Fibroblast of mammary gland (primary cell): Measurements from ENCODE around the gene CYSRT1.

Experiments used
- DNase-seq: peaks from one replicate; pipeline ENCODE4 v3.0.0-alpha.2; 2010; ENCODE audit warnings: low read depth
- H3K4me3 ChIP-seq: 2 replicates; pipeline ENCODE4 v1.5.1; 2011; ENCODE audit warnings: low read depth, mild to moderate bottlenecking, low read length, moderate library complexity; ENCODE audit not compliant: control insufficient read depth
- TF ChIP-seq, protein P1 (sequence below): conservative IDR thresholded peaks from 2 replicates; pipeline ENCODE4 v1.5.1; 2011; ENCODE audit warnings: low read depth, low read length, inconsistent platforms; ENCODE audit not compliant: control insufficient read depth, insufficient read depth

The CYSRT1 gene

DNA sequence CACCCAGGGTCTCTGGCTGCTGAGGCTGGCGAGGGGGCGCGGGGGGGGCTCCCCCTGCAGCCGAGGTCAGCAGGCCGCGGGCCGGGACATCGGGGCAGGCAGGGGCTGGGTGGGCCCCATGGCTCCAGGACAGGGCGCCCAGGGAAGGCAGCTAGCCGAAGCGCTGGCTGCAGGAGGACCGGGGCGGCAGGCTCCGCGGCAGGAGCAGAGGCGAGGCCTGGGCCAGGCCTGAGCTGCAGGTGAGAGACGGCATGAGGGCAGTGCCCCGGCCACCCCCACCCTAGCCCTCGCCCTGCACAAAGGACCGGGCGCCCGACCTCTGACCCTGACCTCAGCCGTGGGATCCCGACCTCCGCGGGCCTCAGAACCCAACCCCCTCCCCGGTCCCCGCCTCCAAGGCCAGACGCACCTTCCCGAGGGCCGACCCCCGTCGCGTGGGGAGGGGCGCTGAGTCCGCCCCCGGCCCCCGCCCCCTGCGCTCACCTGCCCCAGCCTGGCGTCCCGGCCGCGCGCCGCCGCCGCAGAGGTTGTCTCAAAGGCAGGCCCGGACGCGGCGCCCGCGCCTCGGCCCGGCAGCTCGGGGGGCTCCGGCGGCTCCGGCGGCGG lies 3.4 kb upstream of the CYSRT1 start:
- H3K4me3 ChIP-seq, result no peak overlapping the region
- no peak for DNase-seq
- TF ChIP-seq, protein P1, sequence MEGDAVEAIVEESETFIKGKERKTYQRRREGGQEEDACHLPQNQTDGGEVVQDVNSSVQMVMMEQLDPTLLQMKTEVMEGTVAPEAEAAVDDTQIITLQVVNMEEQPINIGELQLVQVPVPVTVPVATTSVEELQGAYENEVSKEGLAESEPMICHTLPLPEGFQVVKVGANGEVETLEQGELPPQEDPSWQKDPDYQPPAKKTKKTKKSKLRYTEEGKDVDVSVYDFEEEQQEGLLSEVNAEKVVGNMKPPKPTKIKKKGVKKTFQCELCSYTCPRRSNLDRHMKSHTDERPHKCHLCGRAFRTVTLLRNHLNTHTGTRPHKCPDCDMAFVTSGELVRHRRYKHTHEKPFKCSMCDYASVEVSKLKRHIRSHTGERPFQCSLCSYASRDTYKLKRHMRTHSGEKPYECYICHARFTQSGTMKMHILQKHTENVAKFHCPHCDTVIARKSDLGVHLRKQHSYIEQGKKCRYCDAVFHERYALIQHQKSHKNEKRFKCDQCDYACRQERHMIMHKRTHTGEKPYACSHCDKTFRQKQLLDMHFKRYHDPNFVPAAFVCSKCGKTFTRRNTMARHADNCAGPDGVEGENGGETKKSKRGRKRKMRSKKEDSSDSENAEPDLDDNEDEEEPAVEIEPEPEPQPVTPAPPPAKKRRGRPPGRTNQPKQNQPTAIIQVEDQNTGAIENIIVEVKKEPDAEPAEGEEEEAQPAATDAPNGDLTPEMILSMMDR, result no peak

- DNase-seq, result no peak
- TF ChIP-seq, protein P1, result no peak
- peak within 1 kb of the TSS; percentile 40 for H3K4me3 ChIP-seq
Observed at GRCh38 chr9:137222190-137223077, 2.5 kb upstream of the CYSRT1 start, which contains the start of gene RNF208. Gene RNF208, minus strand, starts transcription at chr9:137222240. Its CDS starts 1,028 bp downstream, at chr9:137221212.

DNA sequence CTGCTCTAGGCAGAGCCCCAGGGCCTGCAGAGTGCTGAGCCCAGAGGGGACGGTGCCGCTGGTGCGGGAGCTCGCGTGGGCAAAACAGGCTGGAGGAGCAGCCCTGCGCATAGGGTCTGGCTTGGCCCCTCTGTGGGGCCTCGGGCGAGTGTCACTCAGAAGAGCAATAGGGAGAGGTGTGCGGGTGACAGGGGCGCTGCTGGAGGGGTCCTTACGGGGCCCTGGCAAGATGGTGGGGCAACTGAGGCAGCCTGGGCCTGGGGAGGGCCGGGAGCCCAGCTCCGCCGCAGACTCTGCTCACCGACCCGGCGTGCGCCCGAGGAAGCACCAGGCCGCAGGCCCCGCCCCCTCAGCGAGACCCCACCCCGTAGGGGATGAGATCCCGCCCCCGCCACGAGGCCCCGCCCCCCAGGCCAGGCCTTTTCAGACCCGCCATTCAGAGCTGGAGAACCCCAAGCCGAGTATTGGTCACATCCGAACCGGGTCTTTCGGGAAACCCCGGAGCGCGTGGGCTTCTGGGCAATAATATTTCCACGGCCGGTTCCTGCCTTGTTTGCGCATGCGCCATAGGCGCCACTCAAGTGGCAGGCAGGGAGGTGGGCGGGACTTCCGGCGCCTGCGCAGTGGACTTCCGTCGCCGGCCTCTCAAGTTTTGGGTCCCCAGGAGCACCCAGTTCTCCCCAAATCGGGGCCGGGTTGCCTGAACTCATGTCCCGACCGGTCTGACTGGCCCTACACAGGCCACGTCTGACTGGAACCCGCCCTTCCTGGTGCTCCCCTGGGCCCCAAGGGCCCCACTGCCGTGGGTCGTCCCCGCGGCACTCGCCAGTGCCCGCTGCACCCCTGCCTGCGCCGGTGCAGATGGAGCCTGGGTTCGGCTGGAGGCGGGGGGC lies 1.6 kb upstream of the CYSRT1 start:
- H3K4me3 ChIP-seq, result peak overlapping the region; percentile 62
- TF ChIP-seq, protein P1, result no peak

GRCh38 chr9:137225699-137226331 lies 841 bp downstream of the CYSRT1 start:
- no peak for DNase-seq
- H3K4me3 ChIP-seq, result no peak overlapping the region
- TF ChIP-seq, protein P1, result no peak

More for the DNA sequence above, 1.6 kb upstream of the CYSRT1 start:
- DNase-seq, result peak; percentile 97

- no peak for DNase-seq
- TF ChIP-seq, protein P1, result no peak
- H3K4me3 ChIP-seq, result no peak overlapping the region
Observed at GRCh38 chr9:137226338-137227053, 1.5 kb downstream of the CYSRT1 start.
